IPS DF 4.7 (cell line): Measurements from ENCODE around the gene C22orf42.
"Not testable (repeated sequence)": the region's sequence is repeated elsewhere in the genome, so short reads cannot be mapped to it uniquely, and the experiment has no call there.

Experiments
- DNase-seq: peaks from one replicate; pipeline ENCODE4 v3.0.0-alpha.2; 2013; ENCODE audit warnings: low spot score; ENCODE audit errors: extremely low read depth

C22orf42 gene

GRCh38 chr22:32135958-32136357 lies 23.1 kb downstream of the C22orf42 start:
- not testable (repeated sequence) for DNase-seq

- DNase-seq = not testable (repeated sequence)
These were observed 24.3 kb downstream of the C22orf42 start for GRCh38 chr22:32134796-32135195.

GRCh38 chr22:32132783-32133182 lies 26.3 kb downstream of the C22orf42 start:
- DNase-seq = no peak

GRCh38 chr22:32132126-32132525 lies 27.0 kb downstream of the C22orf42 start:
- no peak for DNase-seq

- no peak for DNase-seq
These were observed 28.6 kb downstream of the C22orf42 start for GRCh38 chr22:32130464-32130863.

- DNase-seq = no peak
These were observed 31.2 kb downstream of the C22orf42 start for GRCh38 chr22:32127904-32128303.

- peak; percentile 53 for DNase-seq
These were observed 35.4 kb downstream of the C22orf42 start for GRCh38 chr22:32123657-32124056.

- DNase-seq = no peak
These were observed 36.2 kb downstream of the C22orf42 start for GRCh38 chr22:32122899-32123298.

- DNase-seq = no peak
These were observed 38.5 kb downstream of the C22orf42 start for GRCh38 chr22:32120603-32121002.

GRCh38 chr22:32119568-32120235 lies 39.4 kb downstream of the C22orf42 start:
- DNase-seq = no peak

GRCh38 chr22:32112380-32112779 lies 46.7 kb downstream of the C22orf42 start:
- no peak for DNase-seq

GRCh38 chr22:32106930-32107329 lies 52.2 kb downstream of the C22orf42 start:
- no peak for DNase-seq

GRCh38 chr22:32103658-32104315 lies 55.3 kb downstream of the C22orf42 start:
- no peak for DNase-seq

- no peak for DNase-seq
These were observed 58.4 kb downstream of the C22orf42 start for GRCh38 chr22:32100711-32101110.
